GM19238 (cell line): ENCODE results near the gene UTP14A.
A peak's percentile ranks its signal among the peaks of the same experiment; 100 is the strongest.

Source experiments
- DNase-seq: peaks from one replicate; pipeline ENCODE4 v3.0.0; 2011; ENCODE audit warnings: low spot score; ENCODE audit not compliant: insufficient read length

The UTP14A gene

DNA sequence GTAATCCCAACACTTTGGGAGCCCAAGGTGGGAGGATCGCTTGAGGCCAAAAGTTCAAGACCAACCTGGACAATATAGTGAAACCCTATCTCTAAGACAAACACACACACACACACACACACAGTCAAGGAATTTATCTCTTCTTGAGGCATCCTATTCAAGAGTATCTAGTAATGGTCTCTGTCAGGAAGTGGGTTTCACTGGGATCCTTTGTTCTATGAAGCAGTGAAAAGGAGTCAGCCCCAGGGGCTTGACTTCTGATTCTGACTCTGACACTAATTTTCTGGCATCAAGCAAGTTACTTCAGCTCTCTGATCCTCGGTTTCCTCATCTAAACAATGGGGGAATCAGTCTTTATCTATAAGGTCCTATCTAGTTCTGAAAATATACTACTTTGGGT lies 34.8 kb downstream of the UTP14A start:
- DNase-seq, result no peak

DNA sequence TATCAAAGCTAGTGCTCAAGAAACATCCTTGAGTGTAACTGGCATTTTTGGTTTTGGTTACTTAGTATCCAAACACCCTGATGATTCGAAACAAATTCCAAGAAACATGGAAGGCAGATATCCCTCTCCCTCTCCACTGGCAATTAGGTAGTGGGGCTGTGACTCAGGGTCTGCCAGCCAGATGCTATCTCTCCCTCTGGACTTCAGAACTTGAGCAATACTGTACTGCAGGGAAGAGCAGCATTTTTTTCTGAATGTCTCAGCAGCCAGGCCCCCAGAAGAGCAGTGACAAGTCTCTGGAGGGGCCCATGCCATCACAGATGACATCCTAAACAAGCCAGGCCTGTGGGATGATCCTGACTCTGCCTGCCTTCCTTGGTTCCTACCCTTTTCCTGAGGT lies 39.2 kb downstream of the UTP14A start:
- no peak for DNase-seq

- no peak for DNase-seq
These were observed 47.3 kb downstream of the UTP14A start for GRCh38 chrX:129953334-129953648.

GRCh38 chrX:129953881-129954280 lies 47.9 kb downstream of the UTP14A start:
- DNase-seq, result no peak

DNA sequence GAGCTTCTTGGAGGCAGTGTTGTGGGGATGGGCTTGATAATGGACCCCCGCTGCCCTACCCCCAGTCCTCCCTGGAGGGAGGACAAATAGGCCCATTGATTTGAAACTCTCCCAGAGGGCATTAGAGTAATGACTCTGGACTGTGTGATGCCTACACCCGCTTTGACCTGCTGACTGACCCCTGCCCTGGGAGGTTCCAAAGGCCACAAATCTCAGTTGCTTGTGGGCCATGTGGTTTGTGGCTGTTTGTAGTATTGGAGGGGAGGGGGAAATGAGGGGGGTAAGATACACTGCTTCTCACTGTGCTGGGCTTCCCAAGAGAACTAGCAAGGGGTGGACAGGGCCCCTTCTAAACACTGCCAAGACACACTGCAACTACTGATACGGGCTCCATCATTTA lies 48.8 kb downstream of the UTP14A start:
- no peak for DNase-seq

DNA sequence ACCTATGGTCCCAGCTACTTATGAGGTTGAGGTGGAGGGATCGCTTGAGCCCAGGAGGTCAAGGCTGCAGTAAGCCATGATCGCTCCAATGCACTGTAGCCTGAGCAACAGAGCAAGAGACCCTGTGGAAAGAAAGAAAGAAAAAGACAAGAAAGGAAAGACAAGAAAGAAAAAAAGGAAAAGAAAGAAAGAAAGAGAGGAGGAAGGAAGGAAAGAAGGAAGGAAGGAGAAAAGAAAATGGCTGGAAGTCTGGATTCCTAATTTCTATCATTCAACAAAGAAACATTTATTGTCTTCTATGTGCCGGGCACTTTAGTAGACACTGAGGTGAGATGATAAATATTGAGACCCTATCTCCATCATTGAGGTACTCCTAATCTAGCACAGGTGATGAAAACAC lies 49.7 kb downstream of the UTP14A start:
- no peak for DNase-seq

GRCh38 chrX:129956145-129956544 lies 50.2 kb downstream of the UTP14A start:
- no peak for DNase-seq

GRCh38 chrX:129956765-129957164 lies 50.8 kb downstream of the UTP14A start:
- no peak for DNase-seq

- peak; percentile 60 for DNase-seq
These were observed 51.5 kb downstream of the UTP14A start for GRCh38 chrX:129957241-129958082.

DNA sequence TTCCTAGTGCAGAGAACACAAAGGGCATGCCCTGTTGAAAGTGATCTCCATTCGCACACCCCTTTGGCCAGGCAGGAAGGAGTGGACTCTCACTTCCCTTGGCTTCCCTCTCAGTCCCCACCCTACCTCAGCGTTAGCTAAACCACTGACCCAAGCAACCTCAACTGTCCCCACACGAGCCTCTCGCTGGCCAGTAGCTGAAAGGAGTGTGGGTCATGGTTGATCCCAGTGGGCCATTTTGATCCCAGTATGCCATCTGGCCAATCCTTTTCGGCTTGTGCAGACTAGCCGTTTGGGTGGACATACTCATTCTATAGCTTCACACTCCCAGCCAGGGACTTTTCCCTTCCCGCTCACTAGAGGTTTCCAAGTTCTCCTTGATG lies 52.1 kb downstream of the UTP14A start:
- DNase-seq, result no peak

DNA sequence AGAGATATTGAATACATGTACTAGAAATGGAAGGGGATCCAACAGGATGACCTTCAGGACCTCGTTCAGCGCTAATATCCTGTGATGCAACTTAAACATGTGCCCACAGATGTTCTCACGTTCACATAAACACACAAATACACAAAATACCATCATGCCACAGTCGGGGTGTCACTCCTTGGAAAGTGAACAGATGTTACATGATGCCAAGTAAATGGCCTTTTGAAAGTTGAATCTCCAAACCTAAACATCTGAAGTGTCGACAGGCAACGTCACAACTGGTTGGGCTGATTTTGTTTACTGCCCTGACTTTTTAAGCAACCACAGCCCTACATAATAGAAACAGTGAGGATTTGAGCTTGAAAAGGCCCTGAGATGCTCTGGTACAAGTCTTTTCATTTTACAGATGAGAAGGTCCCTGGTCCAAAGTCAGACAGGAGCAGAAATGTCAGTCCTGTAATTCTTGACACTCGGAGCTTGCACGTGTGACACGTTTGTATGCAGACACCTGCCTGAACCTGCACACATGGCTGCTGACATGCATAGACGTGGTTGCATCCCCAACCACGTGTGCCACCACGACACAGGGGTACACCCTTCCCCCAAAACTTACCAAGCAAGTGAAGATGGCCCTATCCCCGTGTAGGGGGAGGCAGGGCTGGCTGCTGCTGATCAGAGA lies 53.0 kb downstream of the UTP14A start:
- DNase-seq, result no peak

GRCh38 chrX:129959493-129959832 lies 53.5 kb downstream of the UTP14A start:
- DNase-seq, result no peak

- DNase-seq, result peak; percentile 78
These were observed 55.5 kb downstream of the UTP14A start for GRCh38 chrX:129961180-129962083.

GRCh38 chrX:129963729-129964128 lies 57.8 kb downstream of the UTP14A start:
- DNase-seq, result no peak

DNA sequence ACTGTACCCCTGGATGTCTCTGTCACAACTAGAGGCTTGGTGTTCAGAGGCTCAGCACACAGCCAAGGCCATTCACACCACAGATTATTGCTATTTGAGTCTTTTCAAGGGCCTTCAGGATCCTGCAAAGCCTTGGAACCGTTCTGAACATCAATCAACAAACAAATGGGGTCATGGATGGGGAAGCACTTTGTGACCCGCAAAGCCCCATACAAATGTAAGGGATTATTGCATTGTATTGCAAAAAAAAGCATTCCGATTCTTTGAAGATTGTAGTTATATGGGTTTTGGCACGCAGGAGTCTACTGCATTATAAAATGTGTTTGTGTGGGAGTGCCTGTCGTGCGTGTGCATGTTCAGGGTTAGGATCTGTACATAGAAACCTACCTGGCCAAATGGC lies 59.2 kb downstream of the UTP14A start:
- no peak for DNase-seq

DNA sequence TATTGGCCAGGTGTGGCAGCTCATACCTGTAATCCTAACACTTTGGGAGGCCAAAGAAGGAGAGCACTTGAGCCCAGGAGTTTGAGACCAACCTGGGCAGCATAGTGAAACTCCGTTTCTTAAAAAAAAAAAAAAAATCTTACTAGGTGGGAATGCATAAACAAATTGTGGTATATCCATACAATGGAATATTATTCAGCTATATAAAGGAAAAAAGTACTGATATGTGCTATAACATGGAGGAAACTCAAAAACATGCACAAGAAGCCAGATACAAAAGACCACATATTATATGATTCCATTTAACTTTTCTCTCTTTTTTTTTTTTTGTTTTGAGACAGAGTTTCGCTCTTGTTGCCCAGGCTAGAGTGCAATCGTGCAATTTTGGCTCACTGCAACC lies 63.0 kb downstream of the UTP14A start:
- DNase-seq, result no peak

- no peak for DNase-seq
These were observed 70.5 kb downstream of the UTP14A start for GRCh38 chrX:129976441-129976840.
